Fibroblast of gingiva (primary cell): ENCODE results near the gene YKT6.

ENCODE experiments used
- DNase-seq: peaks from one replicate; pipeline ENCODE4 v3.0.0-alpha.2; 2011; ENCODE audit warnings: low read depth

The YKT6 gene

DNA sequence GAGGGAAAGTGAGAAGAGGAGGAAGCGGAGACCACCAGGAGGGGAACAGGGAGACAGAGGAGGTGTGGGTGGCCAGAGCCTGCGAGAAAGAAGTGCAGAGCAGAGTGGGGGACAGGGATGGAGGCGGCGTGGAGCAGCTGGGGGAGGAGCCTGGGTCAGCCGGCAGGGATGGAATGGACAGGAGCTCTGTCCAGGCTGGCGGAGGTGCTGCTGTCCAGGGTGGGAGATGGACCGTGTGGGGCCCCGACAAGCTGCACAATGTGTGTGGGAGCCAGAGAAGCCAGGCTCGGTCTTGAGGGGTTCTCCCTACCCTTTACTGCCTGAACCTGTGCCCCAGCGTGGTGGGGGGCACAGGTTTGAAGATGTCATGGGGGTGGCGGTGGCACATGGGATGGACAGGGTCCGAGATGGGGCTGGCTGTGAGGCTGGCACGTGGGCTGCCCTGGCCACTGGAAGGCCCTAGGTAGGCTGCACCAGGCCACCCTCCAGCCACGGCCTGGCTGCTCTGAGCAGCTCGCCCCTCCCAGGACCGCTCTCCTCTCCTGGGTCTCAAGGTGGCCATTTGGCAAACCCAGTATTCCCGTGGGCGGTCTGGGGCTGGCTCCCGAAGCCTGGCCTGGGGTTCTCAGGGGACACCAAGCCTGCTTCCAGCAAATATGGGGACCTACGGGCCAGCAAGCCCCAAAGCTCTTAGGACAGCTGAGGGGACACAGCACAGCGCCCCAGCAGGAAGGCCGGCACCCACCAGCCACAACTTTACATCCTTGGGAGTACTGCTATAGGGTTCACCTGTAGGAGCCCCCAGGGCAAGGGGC is 32.3 kb downstream of the YKT6 start:
- no peak for DNase-seq

DNA sequence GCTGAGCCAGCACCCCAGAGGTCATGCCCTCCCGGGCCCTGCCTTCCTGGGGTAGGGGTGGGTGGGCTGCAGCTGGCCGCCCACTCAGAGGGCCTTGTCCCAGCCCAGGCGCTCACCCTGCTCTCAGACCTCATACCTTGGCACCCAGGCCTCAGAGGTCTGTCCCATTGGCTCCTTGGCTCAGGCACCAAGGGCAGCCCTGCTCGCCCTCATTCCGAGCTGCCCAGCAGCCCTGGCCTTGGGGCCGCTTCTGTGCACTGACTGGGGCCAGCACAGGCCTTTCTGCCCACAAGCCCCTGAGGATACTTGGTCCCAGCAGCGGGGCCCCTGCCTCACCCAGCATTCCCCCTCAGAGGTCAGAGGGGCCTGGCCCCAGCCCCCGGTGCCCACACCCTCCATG is 34.3 kb downstream of the YKT6 start:
- no peak for DNase-seq

DNA sequence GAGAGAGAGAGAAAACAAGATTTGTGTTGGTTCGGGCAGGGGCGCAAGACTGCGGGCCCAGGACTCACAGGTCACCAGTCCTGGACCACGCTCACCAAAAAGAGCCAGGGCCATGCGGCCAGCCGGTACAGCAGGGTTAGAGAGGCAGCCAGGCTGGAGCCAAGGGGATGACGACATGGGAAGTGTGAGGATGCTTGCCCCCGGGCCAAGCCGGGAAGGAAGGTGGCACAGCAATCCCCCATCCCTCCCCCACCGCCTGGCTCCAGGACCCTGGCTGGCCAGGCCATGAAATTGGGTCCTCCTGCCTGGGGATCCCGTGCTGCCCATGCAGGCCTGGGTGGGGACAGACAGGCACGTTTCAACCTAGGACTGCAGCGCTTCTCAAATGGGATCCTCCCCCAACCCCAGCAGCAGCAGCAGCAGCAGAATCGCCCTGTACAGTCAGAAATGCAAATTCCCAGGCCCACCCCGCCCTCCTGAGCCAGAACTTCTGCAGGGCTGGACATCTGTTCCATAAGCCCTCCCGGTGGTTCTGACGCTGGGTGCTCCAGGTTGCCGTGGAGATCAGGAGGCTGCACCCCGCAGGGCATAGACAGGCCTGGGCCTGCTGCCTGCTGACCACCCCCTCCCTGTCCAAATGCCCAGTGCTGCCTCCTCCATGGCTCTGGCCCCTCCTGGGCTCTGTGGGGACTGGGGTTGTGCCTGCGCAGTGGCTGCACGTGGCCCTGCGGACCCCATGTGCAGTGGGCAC is 35.0 kb downstream of the YKT6 start:
- DNase-seq, result no peak

DNA sequence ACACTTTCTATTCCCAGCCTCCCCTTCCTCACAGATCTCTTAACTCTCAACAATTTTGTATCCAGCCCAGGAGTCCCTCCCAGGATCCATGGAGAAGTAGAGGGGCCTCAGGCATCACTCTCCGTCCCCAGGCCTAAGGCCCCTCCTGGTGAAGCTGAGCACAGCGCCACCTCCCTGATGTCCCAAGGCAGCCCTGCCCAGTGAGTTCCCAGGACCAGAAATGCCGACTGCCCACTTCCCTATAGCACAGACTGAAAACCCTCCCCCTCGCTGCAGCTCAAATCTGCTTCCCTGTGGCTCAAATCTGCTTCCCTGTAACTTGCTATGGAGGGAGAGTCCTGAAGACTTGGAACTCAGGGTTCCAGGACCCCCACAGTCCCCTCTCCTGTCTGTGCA is 35.6 kb downstream of the YKT6 start:
- no peak for DNase-seq

DNA sequence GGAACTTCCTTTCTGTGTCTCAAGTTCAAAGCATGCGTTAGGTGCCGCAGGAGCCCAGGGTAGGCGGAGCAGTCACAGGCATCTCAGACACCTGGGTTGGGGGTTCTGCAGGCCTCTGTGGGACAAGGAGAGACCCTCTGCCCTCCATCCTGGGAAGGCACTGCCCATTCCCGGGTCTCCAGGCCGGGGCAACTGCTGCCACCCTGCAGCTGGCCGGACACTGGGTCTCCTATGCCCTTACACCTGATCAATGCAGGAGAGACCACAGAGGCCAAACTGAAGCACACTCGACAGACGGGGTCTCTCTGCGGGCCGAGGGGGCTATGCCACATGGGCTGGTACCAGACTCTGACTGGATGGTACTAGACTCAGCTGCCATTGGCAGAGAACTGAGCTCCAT is 36.9 kb downstream of the YKT6 start:
- DNase-seq, result no peak

DNA sequence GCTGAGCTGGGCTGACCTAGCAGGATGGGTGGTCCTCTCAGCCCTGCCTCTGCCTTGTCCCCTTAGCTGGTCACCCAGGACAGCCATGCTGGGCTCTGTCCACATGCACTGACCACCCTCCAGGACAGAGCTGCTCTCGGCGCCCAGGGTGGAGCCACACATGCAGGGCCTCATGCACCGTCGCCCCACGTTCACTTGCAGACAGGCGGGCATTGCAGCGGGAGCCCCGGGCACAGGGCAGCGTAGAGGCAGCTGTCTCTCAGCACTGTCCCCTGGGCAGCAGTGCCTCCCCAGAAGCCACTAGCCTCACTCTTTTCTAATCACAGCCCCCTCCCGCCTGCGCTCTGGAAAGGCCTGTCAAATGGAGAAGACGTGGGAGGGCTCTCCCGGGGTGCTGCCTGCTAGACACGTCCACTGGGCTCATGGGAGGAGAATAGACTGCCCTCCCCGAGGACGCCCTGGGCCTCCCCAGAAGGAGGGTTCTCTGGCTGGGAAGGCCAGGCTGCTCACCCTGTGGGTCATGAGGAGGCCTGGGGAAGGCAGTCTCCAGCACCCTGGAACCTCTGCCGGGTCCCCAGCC is 37.4 kb downstream of the YKT6 start:
- DNase-seq, result no peak

DNA sequence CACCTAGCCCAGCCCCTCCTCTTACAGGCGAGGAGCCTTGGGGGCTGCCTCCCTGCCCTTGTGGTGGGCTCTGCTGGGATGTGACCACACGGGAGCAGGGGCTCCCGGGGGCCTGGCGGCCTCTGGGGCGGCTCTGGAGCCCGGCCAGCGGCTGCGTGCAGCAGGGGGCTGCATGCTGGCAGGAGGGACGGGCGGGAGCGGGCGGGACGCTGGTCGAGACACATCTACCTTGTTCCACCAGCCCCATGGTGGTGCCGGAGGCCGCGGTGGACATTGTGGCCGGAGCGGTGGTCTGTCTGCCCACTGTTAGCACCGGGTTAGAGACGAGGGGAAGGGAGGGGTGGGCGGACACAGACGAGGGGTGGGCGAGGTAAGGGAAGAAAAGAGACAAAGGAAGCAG is 38.6 kb downstream of the YKT6 start:
- DNase-seq, result no peak

DNA sequence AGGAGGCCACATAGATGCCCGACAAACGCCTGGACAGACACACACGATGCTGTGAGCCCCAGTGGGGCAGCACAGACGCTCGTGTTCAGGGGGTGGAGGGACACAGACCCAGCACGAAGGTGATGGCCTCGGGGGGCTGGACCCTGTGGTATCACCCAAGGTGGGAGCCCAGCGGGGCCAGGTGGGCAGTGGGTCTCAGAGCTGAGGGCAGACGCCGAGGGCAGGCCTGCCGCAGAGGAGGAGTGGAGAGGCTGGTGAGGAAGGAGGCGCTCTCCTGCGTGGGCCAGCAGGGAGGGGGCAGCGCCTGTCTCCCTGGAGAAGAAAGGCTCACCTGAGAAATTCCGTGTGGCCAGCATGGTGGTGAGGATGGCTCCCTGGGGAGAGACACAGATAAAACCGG is 39.6 kb downstream of the YKT6 start:
- DNase-seq, result no peak

DNA sequence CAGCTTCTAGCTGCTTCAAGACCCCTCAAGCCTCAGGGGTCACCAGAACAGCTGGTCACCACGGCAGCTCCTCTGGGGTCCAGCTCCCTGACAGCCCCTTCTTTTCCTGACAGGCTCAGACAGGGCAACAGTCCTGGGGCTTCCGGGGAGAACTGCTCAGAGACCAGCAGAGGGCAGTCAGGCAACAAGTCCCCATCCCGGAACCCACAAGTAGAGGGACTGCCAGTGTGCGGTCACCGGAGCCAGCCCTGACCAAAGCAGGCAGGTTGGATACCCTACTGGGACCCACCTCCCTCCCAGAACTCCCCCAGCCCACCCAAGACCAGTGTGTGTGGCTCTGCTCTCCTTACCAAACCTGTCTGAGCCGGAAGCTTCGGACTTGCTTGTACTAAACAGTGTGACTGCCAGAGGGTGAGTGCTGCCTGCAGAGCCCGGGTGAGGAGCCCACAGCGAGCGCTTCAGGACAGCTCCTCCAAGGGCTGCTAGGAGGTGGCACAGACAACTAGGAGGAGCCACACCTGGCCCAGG is 40.3 kb downstream of the YKT6 start:
- peak; percentile 76 for DNase-seq

DNA sequence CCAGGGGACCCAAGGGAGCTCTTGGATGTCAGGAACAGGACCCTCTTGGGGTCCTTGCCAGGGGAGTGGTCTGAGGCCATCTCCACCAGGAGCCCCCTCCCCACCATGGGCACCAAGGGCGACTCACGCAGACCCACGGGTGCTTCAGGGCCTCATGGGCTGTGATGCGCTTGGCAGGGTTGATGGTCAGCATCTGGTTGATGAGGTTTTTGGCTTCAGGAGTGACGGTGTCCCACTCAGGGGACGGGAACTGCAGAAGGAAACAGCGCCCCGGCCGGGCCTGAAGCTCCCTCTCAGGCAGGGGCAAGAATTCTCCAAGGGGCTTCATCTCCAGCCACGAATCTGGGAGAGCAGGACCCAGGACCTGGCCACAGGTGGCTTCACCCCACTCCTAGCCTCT is 41.3 kb downstream of the YKT6 start:
- DNase-seq, result no peak

DNA sequence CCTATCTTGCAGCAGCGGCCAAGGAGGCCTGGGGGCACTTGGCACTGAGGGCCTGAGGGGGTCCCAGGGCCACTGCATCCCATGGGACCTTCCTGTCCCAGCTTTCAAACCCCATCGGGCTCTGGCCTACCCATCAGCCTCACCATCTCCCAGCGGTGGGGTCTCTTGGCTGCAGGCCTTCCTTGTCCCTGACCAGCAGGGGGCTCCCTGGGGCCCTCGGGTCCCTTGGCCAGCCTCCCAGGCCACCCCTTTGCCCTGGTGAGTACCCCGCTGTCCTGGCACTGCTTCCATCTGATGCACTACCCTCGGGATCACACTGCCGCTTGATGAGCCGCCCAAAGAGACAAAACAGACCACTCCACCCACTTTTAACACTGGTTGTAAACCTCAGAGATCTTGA is 43.5 kb downstream of the YKT6 start:
- no peak for DNase-seq

DNA sequence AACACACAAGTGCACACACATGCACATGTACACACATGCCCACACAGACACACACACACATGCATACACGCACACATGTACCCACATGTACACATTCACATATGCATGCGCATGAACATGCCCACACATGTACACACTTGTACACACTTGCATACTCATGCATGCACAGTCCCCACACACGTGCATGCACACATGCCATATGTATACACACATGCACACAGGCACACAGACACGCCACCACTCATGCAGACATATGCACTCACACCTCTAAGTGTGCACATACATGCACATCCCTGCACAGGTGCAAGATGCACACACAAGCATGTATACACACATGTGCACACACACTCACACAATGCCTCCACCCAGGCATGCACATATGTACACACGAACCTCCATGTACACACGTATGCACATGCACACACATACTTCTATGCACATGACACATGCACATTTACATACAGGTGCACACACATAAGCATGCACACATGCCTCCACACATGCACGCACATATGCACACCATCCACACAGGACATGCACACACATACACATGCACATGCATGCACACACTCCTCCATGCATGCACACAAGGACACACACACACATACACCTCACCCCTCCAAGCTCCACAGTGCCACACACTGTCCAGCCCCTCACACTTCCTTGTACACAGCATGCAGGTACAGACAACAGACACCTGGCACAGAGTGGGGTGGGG is 45.8 kb downstream of the YKT6 start:
- no peak for DNase-seq

DNA sequence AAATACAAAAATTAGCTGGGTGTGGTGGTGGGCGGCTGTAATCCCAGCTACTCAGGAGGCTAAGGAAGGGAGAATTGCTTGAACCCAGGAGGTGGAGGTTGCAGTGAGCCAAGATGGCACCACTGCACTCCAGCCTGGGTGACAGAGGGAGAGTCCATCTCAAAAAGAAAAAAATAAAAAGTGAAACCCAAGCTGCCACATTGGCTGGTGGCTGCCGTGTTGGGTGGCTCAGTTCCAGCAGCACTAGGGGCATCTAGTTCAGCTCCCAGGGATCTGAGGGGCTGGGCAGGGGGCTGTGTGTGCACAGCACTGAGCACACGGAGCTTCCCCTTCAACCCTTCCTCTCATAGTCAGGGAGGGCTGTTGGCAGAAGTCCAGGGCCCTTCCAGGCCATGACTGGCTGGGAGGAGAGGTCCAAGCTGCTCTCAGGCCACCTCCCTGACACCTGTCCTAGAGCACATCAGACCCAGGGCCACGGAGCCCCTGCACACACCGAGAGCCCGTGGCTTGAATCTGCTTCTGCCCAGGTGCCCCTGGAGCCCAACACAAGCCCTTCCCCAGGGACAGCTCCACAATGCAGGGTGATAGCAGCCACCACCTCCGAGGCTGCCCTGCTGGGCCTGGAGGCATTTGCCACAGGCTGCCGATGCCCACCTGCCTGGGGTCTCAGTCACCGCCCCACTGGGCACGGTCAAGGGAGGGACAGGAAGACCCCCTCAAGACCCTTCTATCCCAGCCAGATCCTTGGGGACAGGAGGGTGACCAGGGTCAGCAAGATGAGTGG is 47.3 kb downstream of the YKT6 start:
- no peak for DNase-seq

DNA sequence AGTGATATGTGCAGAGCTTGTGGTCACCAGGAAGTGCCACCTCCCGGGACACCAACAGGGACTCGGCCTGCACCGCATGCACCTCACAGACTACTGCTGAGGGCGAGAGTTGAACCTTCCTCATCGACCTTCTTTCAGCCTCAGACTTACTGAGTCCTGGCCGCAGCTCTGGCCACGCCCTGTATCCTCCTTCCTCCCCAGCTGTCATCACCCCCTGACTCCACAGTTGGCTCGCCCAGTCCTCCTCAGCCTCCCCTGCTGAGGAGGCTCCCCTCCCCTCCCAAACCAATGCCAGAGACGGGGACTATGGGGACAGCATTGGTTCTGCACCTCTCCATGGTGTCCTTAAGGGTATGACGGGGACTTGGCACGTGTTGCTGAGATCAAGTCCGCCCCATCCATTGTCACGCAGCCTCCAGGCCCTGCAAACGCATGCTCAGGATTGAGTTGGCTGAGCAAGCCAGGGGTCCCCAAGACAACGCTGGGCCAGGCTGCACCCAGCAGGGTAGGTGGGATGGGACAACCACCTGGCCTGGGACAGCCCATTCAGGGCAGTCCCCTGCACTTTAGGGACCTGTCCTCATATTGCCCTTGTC is 49.0 kb downstream of the YKT6 start:
- DNase-seq, result no peak

DNA sequence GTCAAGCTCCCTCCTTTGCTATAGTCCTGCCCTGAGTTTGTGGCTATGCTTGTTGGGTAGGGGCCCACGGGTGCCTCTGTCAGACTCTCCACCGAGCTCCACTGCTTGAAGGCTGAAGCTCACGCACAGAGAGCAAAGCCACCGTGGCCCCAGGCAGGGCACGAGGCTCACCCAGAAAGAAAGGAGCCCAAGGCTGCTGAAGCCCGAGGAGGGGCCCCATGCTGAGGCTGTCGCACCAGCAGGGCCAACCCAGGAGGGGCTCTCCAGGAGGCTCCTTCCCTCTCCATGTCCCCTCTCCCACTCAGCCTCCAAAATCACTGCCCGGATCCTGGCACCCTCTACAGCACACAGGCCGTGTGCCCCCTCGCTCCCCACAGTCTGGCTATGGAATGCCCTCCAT is 50.5 kb downstream of the YKT6 start:
- no peak for DNase-seq

DNA sequence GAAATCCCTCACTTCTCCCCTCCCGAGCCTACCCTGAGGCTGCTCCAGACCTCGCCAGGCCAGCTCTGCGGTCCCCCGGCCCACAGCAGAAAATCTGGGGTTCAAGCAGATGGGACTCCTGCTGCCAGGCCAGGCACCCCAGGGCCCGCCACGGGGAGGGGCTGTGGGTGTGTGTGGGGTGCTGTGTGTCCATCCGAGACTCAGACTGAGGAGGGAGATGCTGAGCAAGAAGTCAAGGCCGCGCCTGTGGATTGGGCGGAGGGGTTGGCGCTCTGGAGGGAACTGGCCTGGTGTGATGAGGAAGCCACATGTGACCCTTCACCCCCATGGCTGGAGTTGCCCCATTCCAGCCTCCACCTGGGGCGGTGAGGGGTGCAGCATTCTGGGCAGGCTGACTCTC is 51.1 kb downstream of the YKT6 start:
- no peak for DNase-seq

DNA sequence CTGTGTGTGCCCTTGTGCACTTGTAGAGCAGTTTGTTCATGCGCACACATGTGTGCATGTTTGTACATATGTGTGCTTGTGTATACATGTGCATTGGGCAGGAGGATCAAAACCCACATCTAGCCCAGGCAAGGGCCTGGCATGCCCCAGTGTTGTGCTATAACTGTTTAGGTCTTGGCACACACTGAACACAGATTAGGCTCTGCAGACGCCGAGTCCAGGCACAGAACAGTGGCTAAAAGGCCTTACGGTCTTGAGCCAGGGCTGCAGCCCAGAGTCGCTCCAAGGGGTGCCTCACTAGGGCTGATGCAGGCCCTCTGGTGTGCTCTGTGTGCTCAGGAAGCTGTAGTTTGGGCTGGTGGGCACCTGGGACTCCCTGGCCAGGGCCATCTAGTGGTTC is 55.7 kb downstream of the YKT6 start:
- no peak for DNase-seq

DNA sequence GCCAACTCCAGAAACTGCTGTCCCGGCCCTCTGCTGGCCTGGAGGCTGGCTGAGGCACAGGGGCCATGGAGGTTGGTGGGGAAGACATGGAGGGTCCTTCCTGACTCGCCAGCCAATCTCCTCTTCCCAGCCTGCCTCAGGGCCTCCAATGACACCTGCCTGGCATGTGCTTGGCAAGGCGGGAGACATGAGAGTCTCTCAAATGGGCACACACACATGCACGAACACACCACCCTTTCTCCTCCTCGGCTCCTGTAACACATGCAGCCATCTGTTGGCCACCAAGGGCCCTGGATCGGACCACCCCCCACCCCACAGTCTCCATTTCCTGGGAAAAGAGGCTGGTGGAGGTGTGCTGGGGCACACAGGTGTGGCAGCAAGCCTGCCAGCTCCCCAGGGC is 56.4 kb downstream of the YKT6 start:
- DNase-seq, result no peak

DNA sequence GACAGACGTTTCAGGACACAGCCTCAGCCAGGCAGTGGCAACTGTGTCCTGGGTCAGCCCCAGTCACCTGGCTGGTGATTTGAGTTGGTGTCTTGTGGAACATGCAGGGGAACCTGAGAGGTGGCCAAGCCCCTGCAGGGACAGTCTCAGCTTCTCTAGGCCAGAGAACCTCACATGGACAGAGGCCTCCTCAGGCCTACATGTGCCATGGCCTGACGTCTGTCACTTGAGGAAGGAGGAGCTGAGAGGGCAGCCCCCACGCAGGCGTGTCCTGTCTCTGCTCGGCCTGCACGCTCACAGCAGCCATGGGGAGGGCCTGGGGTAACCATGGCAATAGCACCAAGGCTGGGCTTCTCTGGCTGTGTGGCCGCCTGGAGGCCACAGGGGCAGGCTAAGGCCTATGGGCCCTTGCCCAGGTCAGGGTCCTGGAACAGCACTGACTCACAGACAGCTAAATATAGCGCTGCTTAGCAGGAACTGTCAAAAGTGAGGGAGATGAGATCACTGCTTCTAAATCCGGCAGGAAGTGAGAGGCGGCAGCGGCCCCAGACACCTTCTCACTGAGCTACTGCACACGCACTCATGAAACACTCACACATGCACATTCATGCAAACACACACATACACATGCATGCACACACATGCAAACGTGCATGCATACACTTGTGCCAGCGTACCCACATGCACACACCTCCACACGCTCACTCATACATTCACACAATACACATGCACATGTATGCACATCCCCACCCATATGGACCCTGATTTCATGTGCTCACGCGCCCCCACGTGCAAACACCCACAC is 57.0 kb downstream of the YKT6 start:
- DNase-seq, result peak; percentile 60

DNA sequence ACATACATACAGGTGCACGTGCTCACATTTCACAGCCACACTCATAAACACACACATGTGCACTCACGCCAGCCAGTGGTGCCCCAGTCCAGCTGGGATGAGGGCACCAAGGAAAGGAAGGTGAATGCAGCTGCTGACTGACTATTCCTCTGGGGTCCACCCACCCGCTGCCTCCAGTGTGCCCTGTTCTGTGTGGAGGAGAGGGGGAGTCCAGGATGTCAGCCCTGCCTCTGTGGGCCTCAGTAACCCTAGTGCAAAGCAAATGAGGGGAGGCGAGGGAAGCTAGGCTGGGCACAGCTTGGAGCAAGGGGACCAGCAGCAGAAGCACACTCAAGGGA is 57.6 kb downstream of the YKT6 start:
- no peak for DNase-seq
